GM10266 (cell line): Measurements from ENCODE around the gene WWTR1.

Experiments
- DNase-seq: peaks from one replicate; pipeline ENCODE4 v3.0.0; 2012; ENCODE audit errors: extremely low spot score
- TF ChIP-seq, protein P1 (sequence below): IDR thresholded peaks from 2 replicates; pipeline ENCODE4 v1.5.1; 2012; ENCODE audit warnings: mild to moderate bottlenecking, low read depth; ENCODE audit not compliant: control insufficient read depth, insufficient read depth; ENCODE audit errors: missing control alignments

WWTR1 gene

DNA sequence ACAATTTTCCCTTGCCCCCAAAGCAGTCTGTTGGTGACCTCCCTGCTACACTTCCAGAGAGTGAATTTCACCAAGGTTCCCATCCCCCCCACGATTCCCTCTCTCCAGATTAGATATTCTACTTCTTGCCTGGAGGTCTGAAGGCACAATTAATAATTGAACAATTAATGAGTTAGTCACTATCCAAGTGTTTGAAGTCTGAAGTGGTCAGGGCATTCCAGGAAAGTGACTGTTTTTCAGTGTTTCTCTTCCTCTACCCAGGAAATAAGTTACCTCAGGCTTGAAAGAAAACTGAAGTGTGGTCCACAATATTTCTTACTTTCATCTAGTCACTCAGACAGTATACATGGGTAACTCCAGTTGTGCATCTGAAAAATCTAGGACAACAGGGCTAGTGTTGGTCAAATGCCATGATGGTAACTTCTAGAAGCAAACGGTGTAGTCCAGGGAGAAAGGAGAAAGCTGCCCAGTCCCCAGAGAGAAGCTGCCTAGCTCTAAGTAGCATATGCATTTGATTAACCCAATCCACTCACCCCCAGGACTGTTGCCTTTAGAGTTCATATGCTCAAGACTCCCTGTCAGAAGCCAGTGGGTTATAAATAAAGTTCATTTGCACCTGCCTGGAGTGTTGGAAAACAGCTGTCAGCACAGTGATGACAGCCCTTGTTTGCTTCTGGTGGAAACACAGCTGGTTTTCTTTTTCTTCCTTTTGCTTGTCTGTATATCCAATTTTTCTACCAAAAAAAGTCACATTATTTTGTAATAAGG is 185.6 kb downstream of the WWTR1 start:
- TF ChIP-seq, protein P1, sequence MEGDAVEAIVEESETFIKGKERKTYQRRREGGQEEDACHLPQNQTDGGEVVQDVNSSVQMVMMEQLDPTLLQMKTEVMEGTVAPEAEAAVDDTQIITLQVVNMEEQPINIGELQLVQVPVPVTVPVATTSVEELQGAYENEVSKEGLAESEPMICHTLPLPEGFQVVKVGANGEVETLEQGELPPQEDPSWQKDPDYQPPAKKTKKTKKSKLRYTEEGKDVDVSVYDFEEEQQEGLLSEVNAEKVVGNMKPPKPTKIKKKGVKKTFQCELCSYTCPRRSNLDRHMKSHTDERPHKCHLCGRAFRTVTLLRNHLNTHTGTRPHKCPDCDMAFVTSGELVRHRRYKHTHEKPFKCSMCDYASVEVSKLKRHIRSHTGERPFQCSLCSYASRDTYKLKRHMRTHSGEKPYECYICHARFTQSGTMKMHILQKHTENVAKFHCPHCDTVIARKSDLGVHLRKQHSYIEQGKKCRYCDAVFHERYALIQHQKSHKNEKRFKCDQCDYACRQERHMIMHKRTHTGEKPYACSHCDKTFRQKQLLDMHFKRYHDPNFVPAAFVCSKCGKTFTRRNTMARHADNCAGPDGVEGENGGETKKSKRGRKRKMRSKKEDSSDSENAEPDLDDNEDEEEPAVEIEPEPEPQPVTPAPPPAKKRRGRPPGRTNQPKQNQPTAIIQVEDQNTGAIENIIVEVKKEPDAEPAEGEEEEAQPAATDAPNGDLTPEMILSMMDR = no peak
- DNase-seq = no peak

- TF ChIP-seq, protein P1 = no peak
- no peak for DNase-seq
These were observed 187.4 kb downstream of the WWTR1 start for GRCh38 chr3:149470381-149470780.

GRCh38 chr3:149468504-149469212 is 189.2 kb downstream of the WWTR1 start:
- TF ChIP-seq, protein P1 = no peak
- DNase-seq = peak; percentile 32
